Muscle of arm (tissue), 12 donors: ENCODE data around the gene EHF. TPM values are rescaled to one million over a fixed set of nuclear protein-coding genes. Genes with fewer than 3 reads are reported as not detected.

Source experiments
- DNase-seq: peaks from one replicate; pipeline ENCODE4 v3.0.0-alpha.2; 2013
- polyA plus RNA-seq, 12 donors: library from polyadenylated mRNA; unstranded; fragments of 120-200 nt; gene quantifications; one replicate each; pipeline ENCODE4 v1.2.1, GENCODE V29; 2013; ENCODE audit not compliant: insufficient read length in 12 of 12

EHF gene
- polyA plus RNA-seq, 12 donors, result 0.07 to 25.2 (median 1.9) TPM; not detected in 4

DNA sequence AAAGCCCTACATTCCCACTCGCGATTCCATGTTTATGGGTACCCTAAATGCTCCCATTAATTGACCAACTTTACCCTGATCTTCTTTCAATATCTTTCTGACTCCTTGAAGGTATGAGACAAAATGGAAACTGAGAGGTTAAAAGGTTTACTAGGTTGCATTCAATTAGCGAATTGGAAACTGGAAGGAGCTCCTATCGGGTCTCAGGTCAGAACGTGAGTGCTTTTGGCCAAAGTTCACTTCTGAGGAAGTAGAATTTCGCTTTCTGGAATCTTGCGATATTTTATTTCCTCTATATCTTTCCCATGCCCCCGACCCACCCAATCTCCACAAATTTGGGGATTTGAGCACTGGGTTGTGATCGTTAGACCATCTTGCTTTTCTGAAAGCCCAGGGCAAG is 2.6 kb downstream of the EHF start:
- DNase-seq, result no peak

DNA sequence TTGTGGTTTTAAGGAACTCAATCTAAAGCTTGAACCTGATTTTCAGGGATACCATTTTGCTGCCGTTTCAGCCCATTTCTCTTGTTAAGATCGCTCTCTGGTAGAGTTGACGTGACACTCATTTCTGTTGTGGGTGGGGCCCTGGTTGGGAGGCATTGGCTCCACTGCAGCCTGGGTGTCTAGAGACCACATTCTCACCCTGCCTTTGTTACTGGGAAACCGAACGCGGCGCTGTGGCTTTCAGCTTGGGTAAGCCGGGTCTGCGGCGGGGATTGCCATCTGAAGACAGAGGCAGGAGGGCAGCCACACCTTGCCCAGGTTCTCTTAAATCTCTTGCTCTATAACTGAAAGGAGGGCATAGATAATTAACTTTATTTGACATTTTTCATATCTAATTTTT is 3.2 kb downstream of the EHF start:
- DNase-seq, result no peak

DNA sequence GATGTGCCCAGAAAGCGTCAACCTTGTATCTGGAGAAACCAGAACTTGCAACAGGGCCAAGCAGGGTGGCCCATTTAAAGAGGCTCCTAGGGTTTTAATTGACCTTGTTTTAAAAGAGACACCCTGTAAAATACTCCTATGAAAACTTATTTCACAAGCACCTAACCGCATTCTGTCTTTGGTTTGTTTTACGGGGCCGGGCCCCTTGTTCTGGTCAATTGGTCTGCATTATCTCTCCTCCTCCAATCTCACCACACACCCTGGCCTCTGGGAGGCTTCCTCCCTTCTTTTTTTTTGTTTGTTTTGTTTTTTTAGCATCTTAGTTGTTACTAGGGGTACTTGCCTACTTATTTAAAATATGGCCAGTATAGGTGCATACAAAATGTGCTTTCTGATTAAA is 4.7 kb downstream of the EHF start:
- no peak for DNase-seq

DNA sequence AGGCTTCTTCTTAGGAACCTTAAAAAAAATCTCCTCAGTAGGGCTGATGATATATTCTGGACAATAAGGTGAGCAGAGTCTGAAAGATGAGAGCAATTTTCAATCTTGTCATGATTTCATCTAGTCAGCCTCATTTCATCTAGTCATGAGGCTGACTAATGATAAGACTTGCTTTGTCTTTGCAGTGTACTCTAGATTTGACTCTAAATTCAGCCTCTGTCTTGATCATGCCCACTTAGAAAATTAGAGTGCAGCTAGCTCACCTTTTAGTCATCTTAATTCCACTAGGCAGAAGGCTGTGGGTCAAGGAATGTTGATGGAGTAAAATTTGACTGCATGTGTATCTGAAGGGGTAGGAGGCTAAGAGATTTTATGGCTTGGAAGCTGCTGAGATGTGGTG is 5.5 kb downstream of the EHF start:
- DNase-seq, result no peak

DNA sequence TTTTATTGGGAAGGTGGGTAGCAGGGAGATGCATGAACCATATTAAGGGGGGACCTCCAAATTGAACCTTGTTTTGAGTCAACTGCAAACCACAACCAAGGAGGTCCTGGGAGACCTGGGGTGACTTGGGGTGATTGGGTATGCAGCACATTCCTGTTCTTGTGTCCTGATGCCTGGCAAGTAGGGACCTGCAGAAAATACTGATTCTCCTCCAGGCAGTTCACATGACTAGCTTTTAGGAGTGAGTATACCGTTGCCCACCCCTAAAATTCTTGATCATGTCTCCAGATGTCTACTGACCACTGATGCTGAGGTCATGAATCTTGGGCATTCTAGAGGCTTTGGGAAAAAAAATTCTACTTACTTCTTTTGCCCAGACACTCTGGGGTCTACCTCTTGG is 6.3 kb downstream of the EHF start:
- DNase-seq, result no peak

DNA sequence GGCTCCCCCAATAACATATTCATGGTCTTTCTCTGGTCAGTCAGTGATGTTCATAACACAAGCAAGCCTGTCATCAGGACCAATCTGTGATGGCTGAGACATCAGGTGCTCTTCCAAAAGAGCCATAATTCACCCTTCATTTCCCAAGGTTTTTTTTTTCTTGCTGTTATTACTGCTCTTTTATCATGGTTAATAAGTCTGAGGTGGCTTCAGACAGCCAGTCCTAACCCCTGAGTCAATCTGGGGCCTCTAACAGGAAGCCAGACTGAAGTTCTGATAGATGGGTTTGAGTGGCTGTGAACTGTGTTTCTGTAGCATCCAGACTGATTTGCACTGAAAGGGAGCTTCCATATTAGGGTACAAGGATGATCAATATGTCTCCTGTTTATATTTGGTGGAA is 8.8 kb downstream of the EHF start:
- no peak for DNase-seq

DNA sequence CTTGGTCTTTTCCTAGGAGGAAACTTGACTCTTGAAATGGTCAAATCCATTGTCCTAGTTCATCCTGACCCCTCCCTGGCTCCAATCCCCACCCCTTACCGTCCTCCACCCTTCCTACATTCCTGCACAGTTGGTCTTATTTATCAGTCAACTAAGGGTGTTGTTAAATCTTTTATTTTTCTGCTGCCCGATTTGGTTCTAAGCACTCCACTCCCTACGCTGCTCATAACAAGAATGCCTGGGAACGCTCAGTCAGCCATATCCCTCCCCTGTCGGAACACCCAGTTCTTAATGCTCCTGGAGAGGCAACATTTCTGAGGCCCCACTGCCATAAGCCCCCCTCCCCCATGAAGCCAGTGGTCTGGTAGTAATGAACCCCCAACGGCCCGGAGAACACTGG is 9.7 kb downstream of the EHF start:
- no peak for DNase-seq

DNA sequence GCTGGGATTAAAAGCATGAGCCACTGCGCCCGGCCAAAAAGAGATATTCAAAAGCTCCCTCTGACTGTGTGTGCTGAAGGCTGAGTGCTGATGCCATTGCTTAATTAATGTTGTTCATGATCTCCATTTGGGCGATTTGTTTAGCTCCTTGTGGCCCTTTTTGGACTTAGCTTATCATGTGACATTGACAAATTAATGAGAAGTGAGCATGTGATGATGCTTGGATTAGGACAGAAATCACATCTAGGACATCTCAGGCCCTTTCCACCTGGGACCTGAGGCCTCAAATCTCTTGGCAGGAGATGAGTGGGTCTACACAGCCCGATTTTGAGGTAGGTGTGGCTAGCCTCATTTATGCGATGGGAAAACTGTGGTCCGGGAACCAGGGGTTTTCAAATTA is 10.4 kb downstream of the EHF start:
- no peak for DNase-seq

DNA sequence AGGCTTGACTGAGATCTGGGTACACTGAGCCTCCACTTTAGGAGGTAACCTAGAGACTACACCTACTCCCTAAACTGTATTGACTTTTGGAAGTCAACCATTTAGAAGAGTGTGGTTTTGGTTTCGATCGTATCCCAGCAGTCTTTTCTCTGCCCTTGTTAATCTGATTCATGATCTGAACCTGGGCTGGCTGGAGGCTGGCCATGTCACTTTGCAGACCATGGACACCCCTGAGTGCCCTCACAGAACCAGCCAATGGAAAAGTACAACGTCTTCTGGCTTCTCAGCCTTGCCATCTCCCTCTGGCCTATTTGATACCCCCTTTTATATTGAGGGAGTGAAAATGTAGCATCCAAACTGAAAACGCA is 10.8 kb downstream of the EHF start:
- DNase-seq, result no peak

DNA sequence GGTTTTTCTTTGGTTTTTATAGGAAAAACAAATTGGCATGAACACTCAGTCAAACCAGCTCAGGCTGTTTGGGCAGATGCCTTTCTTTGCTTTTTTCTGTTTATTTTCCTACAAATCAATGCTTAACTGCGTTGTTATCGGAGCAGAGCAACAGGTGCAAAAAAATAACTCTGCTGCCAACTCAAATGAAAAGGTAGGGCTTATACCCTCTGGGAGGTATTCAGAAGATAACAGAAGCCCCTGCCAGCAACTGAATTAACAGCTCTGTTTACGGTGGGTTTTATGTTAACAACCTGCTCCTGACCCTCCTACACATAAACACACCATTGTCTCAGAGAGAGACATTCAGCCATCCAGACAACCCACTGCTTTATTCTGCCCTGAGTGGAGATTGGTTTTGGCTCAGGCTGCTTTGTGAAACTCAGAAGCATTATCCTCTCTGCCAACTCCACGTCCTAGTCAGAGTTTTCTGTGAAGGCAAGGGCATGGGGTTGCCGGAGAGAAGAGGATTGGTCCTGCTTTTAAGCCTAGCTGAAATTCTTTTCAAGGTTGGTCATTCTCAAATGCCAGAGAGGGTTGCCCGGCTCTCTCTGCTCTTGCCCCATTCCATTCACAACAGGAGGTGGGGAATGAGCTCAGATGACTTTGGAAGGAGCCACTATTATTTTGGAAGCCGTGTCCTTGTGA is 11.4 kb downstream of the EHF start:
- DNase-seq, result no peak

DNA sequence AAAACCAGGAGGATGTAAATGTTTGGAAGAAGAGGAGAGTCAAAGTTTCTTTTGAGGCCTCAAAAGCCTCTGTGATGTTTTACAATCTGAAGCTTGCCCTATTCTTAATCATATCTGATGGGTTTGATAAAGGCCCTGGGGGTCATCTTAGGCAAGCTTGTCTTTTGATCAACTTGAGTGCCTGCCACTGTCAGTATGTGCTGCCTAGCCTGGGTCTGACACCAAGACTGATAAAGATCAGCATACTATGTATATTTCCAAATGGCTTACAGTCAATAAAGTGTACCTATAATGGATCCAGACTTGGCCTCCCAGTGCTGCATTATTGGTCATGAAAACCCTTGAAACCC is 12.7 kb downstream of the EHF start:
- DNase-seq, result no peak

DNA sequence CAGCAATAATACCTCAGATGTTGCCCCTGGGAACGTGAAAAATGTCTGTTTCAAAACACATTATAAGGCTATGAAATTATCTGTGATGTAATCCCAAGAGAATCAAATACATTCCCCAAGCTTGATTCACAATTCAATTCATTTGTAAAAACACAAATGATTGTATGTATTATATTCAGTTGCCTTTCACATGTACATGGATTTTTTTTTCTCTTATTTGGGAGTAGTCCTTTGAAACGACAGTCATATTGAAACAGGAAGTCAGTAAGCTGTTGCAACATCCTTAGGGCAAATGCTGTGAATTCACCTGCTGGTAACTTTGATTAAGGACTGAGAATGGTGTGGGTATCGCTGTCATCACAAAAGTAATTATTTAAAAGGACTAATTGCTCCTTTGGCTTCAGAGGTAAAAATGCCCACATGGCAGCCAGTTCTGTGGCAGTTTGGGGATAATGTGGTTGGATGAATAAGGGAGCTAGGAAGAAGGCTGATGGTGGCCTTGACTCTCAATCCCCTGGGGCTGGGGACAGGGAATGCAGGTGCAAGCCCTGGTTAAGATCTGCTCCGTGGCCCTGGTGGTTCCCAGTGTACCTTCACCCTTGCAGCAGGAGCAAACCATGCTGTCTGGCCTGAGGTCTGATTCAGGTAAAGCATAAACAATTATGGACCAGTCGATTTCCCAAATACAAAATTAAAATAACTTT is 13.2 kb downstream of the EHF start:
- DNase-seq, result no peak

DNA sequence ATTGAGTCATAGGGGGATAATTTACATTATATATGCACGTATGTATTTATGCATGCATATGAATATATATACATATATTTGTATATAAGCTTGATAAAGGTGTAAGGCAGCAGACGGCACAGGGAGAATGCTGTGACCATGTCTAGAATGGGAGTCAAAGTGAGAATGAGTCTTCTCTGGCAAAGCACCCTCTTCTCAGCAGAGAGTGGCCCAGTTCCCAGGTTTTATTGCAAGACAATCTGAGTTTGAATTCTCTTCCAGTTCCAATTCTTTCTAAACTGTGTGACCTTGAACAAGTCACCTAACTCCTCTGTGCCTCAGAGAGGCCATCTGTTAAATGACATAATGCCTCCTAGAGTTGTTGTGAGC is 13.8 kb downstream of the EHF start:
- DNase-seq, result no peak

DNA sequence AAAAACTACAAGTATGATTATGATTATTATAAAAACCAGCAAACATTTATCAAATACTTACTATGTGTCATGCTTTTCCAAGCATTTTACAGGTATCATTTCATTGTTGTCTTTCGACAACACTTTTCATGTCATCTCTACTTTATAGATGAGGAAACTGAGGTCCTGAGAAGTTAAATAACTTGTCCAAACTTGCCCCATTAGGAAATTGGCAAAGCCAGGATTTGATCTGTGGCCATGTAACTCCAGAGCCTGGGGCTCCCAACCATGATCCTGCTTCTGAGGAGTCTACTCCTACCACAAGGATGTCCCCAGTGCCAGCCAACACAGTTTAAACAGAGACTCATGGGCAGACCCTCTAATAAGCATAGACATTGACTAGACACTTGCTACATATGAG is 15.2 kb downstream of the EHF start:
- no peak for DNase-seq

DNA sequence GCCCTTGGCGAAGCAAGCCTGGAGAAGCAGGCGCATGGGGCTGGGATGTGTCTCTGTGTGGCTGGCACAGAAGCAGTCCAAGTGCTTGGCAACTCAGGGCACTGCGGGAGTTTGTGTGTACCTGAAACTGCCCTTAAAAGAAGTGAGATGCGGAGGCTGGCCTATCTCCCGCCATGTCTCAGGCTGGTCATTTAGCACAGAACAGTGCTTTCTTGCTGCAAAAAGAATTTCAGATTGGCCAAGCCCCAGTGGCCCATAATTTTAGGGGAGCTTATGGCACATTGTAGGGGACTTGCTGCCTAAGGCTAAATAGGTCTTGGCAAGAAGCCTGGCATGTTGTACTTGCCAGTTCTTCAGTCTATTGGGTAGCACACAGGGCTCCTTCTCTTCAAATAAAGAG is 16.4 kb downstream of the EHF start:
- no peak for DNase-seq

DNA sequence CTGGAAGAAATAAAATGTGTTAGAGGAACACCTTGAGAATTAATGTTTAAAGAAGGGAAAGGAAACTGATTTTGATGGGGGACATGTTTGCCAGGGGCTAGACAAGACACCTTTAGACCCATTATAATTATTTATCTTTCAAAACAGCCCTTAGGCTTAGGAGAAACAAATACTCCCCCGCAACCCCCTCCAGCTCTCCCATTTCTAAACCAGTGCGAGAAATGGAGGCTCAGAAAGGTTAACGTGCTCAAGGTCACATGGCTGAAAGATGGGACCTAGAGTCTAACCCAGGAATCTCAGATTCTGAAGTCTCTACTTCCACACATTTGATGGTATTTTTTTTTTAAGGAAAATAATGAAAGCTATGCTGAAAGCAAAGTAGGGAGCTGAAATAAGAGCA is 18.0 kb downstream of the EHF start:
- no peak for DNase-seq

DNA sequence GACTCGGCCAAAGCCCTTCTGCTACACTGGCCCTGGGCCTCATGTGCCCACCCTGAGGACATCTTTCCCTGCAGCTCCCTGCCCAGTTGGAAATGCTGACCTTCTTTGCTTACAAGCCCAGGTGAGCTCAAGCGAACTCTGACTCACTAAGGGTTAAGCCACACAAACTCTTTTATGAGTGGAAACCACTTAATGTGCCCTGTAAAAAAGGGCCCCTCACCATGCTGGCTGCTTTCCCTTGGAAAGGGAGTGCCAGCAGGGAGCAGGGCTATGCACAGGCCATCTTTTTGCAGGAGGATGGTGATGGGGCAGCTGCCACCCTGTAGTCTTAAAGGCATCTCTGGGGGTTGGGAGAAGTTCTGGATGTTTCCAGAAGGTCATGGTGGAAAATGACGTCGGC is 18.7 kb downstream of the EHF start:
- DNase-seq, result no peak

DNA sequence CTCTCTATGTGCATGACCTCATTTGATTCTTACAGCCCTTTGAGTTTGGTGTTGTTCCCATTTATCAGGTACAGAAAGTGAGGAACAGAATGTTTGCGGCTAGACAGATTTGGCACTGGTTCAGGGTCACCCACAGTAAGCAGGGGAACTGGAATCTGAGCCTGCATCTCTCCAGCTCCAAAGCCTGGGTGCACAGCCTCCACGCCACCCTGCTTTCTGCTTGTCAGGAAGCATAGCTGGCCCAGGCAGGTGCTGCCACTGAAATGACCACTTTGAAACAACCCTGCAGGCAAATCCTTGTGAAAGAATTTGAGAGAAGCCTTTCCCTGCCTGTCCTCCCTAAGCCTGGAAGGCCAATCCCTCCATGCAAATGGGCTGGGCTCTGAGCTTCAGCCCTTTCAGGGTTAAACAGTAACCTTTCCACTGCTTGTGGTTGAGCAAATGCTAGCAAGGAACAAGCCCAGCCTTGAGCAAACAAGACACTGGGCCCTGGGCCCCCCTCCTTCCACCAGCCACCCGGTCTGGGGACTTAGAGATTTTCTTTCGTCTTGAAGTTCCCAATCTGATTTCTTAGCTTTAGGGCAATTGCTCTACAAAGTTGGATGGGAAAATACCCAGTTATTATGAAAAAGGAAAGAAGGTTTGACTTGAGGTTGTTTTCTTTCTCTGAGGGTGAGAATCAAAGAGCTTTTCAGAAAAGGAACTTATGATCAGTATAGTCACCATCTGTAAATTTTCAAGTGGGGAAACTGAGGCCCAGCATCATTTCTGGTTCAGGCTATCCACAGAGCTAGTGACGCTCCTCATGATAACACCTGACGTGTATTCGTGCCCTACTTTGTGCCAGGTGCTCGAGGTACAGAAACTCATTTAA is 19.4 kb downstream of the EHF start:
- no peak for DNase-seq

DNA sequence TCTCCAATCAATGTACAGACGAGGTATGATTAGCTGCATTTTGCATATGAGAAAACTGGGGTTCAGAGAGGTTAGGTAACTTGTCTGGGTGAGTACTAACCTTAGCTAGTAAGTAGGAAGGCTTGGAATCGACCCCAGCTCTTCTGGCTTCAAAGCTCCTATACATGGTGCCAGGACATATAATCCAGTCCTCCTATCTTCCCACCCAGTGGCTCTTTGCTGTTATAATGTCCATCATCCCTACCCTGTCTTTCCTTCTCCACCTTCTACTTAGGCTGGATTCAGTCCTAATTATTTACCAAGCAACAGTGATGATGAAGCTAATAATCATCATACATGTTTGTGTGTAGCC is 20.0 kb downstream of the EHF start:
- DNase-seq, result no peak

DNA sequence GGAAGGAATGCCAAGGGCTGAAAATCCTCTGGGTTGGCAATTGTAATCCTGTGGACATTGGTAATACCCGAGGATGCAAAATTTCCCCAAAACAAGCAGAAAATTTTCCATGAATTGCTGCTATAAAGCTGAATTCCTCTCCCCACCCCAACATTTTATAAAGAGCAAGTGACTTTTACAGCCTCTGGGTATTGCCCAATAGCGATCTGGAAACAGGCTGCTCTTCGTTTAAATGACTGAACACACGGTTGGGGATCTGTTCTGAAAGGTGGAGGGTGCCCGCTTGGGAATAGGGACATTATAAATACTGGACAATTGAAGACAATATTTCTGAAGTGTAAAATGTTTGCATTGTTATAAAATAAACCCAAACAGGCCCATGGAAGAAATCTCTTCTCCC is 20.6 kb downstream of the EHF start:
- DNase-seq, result no peak

DNA sequence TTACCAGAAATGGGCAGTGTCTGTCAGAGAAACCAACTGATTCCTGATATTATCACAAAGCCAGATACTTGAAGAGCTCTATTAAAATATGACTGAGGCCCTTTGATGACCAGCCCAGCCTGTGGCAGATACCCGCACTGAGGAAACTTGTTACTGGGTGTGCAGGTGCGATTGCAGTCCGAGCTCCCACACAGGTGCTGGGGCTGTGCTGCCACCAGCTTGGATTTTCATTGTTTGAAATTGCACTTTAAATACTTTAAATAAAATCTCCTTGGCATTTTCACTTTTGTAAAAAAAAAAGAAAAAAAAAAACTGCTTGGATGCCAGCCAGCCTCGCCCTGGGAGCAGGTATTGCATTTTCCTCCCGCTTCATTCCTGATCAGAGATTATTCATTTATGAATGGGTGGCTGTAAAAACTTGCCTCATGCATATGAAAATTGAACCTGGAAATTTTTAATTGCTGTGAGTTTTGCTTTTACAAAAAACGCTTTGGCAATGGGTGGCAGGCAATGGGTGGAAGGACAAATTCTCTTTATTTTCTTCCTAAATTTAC is 21.2 kb downstream of the EHF start:
- DNase-seq, result no peak

DNA sequence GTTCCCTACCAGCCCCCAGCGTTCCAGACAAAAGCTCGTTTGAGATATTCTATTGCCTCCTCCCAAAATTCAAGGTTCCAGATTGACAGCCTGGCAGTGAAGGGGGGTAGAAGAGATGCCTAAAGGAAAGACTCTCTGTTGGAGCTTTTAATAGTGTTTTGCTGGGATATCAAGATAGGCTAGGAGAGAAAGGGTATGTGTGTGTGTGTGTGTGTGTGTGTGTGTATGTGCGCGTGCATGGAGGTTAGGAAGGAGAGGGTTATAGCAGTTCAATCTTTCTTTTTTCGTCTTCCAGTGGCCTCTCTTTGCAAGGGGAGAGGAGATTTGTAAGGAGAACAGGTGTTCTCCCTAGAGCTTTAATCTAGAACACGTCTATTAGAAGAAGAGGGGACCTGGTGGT is 22.0 kb downstream of the EHF start:
- DNase-seq, result no peak

DNA sequence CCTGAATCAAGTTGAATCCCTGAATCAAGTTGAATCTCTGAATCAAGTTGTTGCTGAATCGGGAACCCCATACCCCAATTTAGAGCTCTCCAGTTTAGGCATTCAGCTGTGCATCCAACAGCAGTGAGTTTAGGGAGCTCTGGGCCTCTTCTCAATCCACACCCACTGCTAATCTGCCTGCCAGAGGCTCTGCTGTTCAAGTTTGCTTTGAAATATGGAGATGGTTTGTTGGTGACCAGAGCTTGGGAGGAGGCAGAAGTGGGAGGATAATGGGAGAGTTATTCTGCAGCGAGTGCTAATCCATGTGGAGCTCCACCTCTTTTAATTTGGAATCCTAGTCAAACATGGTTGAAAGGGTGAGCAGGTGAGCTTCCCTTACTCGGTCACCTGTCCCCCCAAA is 22.4 kb downstream of the EHF start:
- no peak for DNase-seq
